COLO668 (cell line): ENCODE data around the gene LRRC63.

Experiments used
- DNase-seq: peaks from one replicate; lab custom pipeline; 2025; ENCODE audit not compliant: unreplicated experiment; lab: John Stamatoyannopoulos, UW

The LRRC63 gene

DNA sequence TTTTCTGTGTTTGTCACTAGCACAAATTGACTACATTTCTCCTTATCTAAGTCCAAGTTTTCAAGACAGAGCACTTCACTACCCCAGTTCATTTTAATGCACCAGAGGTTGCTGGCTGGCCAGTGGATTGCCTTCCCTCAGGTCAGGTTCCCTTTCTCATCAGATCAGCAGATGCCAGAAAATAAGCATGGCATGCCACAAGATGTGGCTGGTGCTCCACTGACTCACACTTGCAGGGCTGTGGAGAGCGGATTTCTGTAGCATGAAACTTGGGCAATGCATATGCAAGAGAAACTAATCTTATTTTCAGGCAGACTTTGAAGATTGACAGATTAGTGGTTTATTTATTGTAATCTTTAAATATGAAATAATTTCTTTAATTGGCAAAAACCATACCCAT is 95.8 kb downstream of the LRRC63 start:
- DNase-seq = no peak

DNA sequence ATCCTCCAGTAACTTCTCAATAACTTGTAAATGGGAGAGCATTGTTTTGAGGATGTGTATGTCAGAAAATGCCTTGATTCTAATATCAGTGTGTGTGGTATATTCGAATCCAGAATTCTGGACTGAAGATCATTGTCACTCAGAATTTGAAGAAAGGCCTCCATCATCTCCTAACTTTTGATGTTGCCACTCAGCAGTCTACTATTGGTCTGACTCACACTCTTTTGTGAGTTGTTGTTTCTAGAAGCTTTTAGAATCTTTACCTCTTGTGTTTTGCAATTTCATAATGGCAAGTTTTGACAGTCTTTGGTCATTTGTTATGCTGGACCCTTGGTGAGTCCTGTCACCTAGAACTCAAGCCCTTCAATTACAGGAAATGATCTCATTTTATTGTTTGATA is 98.3 kb downstream of the LRRC63 start:
- no peak for DNase-seq

DNA sequence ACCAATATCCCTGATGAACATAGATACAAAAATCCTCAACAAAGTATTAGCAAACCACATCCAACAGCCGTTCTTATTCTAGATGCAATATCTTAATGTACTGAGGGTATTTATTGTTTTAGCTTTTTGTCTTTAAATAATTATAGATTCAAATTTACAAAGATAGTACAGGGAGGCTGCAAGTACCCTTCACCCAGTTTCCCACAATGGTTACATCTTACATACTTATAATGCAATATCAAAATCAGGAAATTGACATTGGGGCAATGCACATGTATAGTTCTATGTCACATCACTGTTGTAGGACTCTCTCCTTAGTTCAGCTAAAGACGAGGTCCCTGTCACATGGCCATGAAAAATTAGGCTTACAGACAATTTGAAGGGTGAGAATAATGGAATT is 99.5 kb downstream of the LRRC63 start:
- no peak for DNase-seq

DNA sequence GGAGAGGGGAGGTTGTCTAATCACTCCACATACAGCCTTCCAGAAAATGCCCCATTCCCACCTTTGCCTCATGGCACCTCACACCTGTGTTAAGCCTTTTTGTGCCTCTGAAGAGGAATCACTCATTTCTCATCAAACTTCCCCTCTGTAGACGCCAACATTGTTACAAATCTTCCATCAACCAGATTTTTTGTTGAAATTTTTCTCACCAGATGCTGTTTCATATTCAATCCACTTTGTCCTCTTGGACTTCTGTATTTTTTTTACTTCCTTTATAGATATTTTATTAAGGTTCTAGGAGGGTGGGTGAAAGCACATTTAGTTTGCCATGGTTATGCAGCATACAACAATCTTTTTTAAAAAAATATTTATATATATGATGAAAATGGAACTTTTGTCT is 101.3 kb downstream of the LRRC63 start:
- DNase-seq = no peak

DNA sequence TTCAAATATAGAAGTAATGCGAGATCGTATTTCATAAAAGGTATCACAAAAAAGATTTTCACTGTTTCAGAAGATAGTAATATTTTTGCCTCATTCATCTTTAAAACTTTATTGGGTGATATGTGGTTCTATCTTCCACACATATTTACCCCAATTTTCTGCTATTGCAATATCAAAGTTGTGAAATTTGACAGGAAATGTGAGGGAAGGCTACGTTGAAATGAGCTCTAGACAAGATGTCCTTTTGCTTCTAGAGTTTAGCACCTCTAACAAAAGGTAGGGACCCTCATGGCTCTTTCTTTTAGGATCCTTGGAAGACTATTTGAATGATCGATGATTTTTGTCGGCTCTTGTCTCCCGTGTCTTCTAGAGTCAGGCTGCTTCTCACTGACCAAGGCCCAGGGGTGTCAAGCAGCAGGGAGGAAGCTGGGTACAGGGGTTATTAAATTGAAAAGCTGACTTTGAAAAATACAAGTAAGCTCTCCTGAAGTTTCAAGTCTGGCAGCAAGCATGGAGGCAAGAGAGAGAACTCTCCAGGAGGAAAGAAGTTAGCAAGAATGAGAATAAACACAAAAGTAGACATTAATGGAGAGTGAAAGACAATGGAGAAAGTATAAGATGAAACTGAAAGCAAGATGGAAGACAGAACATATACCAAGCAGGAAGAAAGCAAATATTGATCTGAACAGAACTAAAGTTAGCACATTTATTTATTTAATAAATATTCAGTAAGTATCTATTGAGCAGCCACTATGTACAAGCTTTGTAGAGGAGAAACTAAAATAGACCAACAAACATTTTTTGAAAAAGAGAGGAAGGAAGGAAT is 101.9 kb downstream of the LRRC63 start:
- no peak for DNase-seq

DNA sequence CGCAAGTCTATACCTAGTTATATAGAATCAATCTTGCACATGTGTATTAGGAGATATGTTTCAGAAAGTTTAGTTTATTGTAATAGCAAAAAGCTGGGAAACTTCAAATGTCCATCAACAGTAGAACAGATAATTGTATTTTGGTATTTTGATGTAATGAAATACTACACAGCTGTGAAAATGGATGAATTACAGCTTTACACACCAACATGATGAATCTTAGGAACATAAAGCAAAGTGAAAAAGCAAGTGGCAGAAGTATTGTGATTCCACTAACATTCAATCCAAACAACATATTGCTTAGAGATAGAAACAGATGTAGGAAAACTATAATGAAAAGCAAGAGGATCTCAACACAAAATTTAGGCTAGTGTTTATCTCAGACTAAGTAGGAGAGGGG is 102.9 kb downstream of the LRRC63 start:
- DNase-seq = no peak

DNA sequence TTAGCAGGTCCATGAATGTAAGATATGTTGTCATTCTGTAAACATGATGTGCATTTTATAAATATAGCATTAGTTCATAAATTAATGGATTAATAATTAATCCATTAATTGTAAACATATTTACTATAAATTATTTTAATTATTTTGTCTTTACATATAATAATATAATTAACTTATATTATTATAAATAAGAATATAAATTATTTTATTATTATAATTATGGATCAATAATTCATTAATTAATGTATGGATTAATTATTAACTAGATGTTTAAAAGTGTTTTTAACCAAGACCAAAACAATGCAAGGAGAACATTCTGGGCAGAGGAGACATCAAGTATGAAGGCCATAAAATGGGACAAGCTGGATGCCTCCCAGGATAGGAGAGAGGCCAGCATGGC is 103.3 kb downstream of the LRRC63 start:
- no peak for DNase-seq

DNA sequence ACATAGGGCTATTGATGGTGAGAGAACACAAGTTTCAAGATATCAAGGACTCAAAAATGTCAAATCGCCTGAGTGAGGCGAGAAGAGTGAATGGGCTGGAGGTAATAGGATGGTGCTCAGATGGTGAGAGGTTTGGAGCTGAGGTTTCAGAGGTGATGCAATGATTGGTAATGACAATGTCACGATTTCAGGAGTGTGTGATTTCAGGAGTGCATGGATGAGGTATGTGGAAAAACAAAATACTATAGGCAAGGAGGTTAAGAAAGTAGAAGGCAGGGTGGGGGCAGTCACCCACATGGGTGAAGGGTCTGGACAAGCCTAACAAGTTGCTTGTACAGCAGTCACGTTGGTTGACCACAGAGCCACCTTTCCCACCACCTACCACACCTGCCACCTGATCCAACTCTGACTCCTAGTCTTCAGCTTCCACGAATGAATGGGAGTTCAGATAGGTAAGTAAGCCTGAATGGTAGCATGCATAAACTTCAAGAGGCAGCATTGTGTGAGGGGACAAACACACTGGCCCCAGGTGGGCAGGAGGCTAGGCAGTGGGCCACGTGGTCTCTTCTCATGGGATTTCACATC is 103.9 kb downstream of the LRRC63 start:
- DNase-seq = no peak

DNA sequence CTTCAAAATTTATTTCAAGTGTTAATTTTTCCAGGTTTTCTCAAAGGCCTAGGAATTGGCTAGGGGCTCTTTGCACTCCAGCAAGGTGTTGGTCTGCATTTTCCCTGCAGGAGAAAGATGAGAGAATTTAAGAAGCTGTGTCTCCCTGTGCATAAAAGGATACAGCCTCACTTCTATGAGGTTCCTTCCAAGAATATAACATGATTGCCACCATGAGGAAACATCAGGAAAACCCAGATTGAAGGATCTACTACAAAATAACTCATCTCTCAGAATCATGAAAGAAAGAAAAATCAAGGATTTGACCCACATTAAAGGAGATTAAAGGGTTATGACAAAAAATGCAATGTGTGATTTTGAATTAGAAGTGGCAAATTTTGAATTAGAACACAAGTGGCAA is 105.4 kb downstream of the LRRC63 start:
- DNase-seq = no peak

DNA sequence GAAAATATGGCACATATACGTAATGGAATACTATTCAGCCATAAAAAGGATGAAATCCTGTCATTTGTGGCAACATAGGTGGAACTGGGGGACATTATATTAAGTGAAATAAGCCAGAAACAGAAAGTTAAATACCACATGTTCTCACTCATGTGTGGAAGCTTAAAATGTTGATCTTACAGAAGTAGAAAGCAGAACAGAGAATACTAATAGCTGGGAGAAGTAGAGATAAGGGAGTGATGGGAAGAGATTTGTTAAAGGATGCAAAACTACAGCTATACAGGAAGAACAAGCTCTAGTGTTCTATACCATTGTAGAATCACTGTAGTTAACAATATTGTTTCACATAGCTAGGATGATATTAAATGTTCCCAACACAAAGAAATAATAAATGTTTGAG is 107.3 kb downstream of the LRRC63 start:
- no peak for DNase-seq

DNA sequence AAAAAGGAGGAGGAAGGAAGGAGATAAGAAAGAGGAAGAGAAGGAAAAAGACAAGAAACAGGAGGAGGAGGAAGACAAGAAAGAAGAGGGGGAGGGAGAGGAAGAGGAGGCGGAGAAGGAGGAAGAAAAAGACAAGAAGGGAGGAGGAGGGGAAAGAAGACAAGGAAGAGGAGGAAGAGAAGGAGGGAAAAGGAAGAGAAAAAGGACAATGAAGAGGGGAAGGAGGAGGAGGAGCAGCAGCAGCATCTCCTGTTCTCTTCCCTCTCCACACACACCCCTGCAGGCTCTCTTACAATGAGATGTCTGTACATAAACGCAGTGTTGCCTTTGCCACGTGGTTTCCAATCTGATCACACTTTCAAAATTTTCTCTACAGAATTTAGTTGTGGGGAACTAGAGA is 108.7 kb downstream of the LRRC63 start:
- DNase-seq = no peak

DNA sequence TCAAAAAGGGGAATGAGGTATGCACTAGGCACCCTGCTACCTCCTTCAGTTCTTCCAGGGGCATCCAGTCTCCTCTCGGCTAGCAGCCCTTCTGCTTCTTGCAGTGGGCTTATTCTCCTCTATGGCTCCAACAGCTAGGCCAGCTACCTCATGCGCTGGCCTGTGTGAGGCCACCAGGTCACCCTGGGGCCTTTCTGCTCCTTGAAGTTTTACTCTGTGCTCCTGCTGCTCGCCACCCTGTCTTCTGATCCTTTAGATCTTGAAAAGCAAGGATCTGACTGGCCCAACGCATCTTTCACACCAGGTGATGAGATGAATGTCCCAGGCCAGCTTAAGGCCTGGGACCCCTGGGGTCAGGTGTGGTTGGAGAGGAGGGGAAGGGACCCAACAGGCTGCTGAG is 109.1 kb downstream of the LRRC63 start:
- no peak for DNase-seq

DNA sequence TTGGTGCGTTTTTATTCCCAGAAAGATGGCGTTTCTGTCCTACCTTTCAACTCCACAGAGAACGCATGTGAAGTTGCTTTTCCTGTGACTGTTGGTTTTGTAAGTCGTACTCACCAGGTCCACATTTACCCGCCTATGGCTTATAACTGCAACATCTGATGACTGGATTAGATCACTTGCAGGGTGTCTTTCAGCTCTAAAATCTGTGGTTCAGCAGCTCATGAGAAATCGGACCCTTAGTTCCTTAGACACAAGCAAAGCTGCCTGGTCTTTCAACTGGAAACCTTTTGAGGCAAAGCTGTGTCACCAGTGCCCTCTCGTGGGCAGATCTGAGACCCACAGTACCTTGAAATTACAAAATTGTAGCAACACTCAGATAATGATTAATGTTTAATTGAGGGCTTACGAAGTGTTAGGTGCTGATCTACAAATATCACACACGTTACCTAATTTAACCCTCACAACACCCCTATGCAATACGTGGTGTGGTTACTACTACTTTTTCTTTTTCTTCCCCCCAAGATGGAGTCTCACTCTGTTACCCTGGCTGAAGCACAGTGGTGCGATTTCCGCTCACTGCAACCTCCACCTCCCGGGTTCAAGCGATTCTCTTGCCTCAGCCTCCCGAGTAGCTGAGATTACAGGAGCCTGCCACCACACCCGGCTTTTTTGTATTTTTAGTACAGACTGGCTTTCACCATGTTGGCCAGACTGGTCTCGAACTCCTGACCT is 109.9 kb downstream of the LRRC63 start:
- DNase-seq = peak; percentile 70

DNA sequence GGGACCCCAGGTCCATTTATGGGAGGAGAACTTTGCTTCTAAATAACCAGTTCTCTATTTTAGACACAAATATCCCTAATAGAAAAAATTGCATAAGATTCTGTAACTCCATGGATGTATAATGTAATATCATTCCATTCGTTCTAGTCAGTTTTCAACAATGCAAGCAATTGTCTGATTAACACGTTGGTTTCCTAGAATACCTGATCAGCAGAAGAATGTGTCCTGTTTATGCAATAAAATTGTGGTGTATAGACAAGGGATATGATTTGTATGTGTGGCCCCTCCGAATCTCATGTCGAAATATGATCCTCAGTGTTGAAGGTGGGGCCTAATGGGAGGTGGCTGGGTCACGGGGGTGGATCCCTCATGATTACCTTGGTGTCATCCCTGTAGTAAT is 113.2 kb downstream of the LRRC63 start:
- no peak for DNase-seq
